HG02588 (cell line): ENCODE data around the gene EIF4H.
A peak's percentile ranks its signal among the peaks of the same experiment; 100 is the strongest.
"Not testable (repeated sequence)": the region's sequence is repeated elsewhere in the genome, so short reads cannot be mapped to it uniquely, and the experiment has no call there.

Source experiments
- ATAC-seq: cut with Tn5 transposase; IDR thresholded peaks from one replicate; pipeline ENCODE4 v1.9.1; 2021; ENCODE audit warnings: mild to moderate bottlenecking, moderate library complexity; ENCODE audit not compliant: unreplicated experiment

The EIF4H gene

DNA sequence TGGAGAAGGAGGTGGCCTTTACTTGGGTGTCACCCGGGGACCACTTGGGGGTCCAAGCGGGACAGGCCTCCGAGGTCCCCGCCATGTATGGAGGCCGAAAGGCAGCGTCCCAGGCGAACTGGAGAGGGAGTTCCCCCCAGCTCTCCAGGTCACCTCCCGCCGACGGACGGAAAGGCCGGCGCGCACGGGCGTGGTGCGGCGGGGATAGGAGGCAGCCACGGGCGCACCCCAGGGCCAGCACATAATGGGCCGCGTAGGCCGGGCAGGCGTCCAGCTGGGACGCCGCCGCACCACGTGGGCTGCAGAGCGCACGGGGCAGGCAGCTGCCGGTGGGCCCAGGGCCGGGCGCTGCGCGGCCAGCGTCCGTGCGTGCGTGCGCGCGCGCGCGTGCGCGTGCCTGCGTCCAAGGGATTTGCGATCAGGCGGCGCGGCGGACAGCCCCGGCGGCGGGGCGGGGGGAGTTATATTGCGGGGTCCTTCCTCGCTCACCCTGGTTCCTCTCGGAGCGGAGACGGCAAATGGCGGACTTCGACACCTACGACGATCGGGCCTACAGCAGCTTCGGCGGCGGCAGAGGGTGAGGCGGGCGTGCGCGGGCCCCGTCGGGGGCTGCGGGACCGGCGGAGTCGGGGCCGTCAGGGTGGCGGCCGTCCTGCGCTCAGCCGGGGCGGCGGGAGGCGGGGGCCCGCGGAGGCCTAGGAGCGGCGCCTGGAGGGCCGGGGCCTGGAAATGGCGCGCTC lies at the start of gene EIF4H:
EIF4H (plus strand) TSS at position 491 of the 740 bp plus-strand sequence; CDS start at position 519, 28 bp downstream.
- ATAC-seq = peak; percentile 82

DNA sequence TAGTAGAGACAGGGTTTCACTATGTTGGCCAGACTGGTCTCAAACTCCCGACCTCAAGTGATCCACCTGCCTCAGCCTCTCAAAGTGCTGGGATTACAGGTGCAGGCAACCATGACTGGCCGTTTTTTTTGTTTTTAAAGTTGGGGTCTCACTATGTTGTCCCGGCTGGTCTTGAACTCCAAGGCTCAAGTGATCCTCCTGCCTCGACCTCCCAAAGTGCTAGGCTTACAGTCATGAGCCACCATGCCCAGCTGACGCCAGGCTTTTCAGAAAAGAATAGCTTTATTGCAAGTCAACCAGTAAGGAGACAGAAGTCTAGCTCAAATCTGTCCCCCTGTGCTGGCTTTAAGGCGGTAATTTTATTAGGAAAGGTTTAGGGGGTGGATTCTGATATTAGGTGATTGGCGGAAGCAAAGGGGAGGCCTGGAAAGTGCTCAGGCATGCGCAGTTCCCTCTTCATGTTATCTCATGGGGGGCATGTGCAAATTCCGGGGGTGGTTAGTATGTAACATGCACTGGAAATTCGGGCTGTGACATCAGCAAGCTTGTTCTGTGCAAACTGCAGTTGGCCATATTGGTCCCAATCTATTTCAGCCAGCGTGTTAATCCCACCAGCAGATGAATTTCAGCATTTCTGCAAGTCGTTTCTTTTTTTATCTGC lies 47.8 kb upstream of the EIF4H start:
- ATAC-seq = no peak

DNA sequence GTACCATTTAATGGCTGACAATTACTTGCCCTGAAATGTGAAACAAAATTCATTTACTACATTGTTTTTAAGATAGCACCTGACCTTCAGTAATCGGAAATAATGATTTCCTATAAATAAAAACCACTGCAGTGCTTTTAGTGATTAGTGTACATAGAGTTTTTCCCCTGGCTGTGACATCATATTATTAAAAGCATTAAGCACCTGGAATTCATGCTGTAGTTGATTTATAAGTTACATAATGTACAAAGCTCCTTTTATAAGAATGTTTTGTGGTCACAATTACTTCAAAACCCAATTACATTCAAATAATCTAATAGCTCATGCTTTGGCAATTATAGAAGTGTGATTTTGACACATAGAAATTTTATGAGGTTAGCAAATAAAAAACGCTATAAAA lies 44.3 kb upstream of the EIF4H start:
- ATAC-seq = no peak

DNA sequence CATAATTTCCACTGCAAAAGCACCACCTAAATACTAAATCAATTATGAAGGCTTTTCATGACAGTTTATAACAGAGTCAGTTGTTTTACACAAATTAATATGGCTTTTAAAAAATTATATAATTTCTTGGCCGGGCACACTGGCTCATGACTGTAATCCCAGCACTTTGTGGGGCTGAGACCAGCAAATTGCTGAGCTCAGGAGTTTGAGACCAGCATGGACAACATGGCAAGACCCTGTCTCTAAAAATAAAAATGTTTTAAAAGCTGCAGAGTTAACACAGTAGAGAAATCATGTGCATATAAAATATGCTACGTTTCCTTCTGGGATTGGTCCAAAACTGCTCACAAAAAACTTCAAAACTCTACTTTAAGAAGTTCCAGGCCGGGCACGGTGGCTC lies 43.6 kb upstream of the EIF4H start:
- ATAC-seq = no peak

DNA sequence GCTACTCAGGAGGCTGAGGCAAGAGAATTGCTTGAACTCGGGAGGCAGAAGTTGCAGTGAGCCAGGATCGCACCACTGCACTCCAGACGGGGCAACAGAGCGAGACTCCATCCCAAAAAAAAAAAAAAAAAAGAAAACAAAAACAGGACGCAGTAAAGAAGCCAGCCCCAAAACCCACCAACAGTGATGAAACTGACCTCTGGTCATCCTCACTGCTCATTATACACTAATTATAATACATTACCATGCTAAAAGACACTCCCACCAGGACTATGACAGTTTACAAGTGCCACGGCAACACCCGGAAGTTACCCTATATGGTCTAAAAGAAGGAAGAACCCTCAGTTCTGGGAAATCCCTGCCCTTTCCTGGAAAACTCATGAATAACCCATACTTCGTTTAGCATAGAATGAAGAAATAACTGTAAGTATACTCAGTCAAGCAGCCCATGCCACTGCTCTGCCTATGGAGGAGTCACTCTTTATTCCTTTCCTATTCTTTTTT lies 40.0 kb upstream of the EIF4H start:
- ATAC-seq = no peak

DNA sequence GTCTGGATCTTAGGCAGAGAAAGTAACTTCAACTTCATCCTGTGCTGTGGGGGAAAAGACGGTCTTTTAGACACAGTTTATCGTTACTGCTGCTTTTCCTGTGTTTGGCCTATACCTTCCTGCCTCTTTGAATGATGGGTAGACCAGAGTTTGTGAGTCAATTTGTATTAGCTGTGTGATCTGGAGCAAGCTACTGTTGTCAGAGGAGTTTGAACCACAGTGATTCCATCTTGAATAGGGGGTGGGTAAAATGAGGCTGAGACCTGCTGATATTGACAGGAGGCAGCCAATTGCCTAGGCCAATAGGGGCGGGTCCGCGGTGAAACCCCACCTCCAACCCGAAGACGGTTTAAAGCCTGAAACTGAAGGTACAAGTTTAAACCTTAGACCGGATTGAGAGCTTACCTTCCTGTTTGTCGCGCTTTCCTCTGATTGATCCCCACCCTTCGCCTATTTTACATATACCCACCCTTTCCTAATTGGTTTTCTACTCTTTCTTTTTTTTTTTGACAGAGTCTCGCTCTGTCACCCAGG lies 35.8 kb upstream of the EIF4H start:
- ATAC-seq = no peak

DNA sequence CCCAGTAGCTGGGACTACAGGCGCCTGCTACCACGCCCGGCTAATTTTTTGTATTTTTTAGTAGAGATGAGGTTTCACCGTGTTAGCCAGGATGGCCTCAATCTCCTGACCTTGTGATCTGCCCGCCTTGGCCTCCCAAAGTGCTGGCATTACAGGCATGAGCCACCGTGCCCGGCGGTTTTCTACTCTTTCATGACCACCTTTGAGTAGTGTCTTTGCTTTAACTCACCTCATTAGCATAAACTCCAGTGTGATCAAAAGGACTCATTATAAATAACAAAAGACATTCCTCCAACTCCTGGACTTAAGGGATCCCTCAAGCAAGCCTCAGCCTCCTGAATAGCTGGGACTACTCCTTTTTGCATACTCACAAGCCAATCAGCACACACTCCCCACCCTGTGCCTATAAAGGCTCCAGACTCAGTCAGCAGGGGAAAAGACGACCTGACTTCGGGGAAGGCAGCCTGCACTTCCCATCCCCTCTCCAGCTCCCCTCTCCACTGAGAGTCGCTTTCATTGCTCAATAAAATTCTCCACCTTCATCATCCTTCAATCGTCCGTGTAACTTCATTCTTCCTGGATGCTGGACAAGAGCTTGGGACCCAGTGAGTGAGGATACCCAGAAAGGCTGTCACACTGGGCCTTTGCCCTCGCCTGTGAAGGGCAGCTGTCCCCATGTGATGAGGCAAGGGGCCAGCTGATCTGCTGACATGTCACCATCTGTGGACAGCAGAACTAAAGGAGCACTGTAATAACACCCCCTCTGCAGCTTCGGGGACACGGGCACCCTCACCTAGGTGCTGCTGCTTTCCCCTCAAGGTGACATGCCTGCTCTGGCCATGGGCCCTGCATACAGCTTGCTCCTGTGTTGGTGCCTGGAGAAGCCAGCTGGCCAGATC lies 35.0 kb upstream of the EIF4H start:
- ATAC-seq = no peak

DNA sequence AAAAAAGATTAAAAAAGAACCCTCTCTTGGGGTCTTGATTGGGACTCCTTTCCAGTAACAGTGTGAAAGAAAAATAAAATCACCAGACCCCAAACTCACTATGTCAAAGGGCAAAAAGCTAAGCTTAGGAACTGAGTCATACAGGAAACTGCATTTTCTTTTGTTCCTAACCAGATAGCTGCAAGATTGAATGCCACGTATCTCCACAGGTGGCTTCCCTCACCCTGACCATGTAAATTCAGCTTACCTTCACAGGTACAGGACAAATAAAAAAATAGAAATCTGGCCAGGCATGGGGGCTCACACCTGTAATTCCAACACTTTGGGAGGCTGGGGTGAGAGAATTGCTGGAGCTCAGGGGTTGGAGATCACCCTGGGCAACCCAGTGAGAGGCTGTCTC lies 32.5 kb upstream of the EIF4H start:
- no peak for ATAC-seq

DNA sequence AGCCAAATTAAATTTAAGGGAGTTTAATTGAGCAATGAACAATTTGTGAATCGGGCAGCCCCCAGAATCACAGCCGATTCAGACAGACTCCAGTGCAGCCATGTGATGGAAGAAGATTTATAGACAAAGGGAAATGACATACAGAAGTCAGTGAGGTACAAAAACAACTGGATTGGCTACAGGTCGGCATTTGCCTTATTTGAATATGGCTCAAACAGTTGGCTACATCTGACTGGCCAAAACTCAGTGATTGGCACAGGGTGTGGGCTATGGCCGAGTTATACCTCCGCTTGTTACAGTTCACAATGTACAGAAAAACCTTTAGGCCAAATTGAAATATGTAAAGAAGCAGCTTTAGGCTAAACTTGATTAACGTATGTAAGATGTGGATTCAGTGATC lies 30.8 kb upstream of the EIF4H start:
- ATAC-seq = no peak

DNA sequence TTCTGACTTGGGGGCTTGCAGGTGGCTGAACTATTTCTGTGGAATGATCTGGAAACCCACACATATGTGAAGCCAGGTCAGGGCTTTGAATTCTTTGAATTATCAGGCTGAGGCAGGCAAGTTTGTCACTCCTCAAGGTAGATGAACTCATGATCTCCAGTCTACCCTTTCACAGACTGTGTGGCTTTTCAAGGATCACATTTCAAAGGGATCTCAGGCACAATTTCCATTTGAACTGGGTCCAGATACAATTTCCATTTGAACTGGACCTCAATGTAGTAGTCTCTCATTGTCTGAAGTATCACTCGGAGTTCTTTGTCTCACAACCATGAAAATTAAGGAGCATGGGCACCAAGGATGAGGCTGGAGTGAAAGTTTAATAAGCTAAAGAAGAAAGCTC lies 25.7 kb upstream of the EIF4H start:
- no peak for ATAC-seq

DNA sequence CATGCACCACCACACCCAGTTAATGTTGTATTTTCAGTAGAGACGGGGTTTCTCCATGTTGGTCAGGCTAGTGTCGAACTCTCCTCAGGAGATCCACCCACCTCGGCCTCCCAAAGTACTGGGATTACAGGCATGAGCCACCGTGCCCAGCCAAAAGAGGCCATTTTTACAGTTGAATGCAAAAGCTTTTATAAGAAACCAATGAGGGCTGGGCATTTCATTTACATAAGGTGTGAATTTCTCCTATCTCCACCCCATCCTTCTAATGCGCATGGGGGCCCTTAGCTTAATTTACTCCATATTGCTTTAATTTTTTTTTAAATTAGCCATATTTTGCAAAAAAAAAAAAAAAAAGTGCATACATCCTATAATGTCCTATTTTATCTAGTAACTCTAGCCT lies 25.1 kb upstream of the EIF4H start:
- ATAC-seq = no peak

DNA sequence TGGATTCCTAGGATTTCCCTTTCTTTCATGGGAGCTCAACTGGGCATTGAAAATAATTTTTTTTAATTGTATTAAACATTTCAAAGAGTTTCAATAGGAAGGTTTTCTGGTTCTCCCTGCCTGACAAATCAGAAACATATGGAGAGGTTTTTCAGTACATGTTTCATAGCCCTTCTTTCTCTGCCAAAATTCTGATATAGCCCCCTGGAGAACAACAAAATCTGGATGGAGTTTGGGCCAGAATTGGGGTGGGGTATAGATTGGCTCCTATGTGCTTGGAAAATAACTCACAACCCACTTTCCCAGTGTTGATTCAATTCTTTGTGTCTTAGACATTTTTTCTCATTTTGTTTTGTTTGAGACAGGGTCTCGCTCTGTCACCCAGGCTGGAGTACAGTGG lies 24.6 kb upstream of the EIF4H start:
- no peak for ATAC-seq

DNA sequence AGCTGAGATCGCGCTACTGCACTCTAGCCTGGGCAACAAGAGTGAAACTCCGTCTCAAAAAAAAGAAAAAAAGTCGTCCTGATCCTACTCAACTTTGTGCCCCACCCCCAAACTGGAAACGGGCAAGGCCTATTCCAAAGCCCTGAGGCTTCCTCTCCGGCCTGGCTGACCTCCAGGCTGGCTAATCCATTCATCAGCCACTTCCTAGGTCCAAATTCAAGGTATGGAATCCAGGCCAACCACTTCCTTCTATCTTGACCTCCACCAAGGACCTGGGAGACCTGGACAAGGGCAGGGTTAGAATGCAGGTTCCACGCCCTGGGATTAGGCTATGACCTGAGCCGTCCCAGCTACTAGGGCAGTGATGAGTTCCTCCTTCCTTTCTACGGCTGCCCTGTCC lies 20.4 kb upstream of the EIF4H start:
- ATAC-seq = no peak

DNA sequence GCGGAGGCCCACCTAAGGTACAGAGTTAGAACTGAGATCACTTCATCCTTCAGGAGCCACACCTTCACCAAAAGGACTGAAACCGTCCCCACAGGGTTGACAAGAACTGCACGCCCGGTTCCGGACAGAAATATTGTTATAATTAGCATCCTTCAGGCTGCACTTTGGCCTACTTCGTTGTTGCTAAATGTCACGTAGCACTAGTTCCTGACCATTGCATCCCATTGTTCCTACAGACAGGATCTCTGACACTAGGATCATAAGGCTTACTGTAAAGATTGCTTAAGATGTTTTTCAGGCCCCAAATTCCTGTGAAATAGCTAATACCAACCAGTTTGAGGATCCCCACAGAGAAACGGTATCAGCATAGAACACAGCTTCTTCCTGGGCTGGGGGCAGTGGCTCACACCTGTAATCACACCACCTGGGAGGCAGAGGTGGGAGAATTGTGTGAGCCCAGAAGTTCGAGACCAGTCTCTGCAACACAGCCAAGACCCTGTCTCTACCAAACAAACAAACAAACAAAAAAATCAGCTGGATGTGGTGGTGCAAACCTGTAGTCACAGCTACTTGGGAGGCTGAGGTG lies 18.3 kb upstream of the EIF4H start:
- no peak for ATAC-seq

DNA sequence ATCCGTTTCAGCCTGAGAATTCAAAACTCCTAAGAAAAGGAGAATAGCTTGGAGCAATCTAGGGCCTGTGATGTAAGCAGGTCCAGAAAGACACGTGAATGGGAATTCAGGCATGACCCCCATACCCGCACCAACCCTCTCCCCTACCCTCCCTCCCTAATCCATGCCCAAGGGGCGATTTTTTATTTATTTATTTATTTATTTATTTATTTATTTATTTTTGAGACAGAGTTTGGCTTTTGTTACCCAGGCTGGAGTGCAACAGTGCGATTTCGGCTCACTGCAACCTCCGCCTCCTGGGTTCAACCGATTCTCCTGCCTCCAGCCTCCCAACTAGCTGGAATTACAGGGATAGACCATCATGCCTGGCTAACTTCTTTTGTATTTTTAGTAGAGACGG lies 16.6 kb upstream of the EIF4H start:
- no peak for ATAC-seq

DNA sequence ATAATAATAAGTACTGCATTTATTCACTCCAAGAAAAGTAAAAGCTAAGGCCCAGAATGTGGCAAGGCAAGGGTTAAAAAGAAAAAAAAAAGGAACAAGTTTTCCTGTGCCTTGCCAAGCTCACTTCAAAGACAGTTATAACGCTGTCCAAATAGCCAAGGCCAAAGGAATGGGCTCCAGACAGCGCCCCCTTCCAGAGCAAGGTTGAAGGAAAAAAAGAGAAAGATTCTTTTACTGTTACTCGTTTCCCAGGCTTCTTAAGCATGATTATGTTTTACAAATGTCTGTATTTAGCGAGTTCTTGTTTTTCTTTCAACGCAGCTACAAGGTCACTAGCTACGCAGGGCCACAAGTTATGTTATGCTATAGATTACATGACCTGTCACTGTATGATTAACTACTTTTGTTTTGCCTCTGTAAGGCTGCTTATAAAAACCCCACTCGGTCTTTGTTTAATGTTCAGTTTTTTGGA lies 9.1 kb upstream of the EIF4H start:
- ATAC-seq = no peak

DNA sequence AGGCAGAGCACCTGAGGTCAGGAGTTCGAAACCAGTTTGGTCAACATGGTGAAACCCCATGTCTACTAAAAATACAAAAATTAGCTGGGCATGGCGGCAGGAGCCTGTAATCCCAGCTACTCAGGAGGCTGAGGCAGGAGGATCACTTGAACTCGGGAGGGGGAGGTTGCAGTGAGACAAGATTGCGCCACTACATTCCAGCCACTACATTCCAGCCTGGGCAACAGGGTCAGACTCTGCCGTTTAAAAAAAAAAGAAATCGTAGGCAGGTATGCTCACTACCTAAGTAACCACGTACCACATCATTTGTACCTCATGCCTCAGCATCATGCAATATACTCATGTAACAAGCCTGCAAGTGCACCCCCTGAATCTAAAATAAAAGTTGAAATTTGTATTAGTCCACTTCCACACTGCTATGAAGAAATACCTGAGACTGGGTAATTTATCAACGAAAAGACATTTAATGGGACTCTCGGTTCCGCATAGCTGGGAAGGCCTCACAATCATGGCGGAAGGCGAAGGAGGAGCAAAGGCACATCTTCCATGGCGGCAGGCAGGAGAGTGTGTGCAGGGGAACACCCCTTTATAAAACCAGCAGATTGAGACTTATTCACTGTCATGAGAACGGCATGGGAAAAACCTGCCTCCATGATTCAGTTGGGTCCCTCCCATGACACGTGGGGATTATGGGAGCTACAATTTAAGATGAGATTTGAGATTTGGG lies 8.1 kb upstream of the EIF4H start:
- ATAC-seq = no peak

DNA sequence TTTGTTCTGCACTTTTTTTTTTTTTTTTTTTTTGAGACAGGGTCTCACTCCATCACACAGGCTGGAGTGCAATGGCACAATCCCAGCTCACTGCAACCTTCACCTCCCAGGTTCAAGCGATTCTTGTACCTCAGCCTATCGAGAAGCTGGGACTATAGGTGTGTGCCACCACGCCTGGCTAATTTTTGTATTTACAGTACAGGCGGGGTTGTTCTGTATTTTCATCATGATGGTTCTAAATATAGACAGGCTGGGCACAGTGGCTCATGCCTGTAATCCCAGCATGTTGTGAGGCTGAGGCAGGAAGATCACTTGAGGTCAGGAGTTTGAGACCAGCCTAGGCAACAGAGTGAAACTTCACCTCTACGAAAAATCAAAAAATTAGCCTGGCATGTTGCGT lies 6.8 kb upstream of the EIF4H start:
- not testable (repeated sequence) for ATAC-seq

DNA sequence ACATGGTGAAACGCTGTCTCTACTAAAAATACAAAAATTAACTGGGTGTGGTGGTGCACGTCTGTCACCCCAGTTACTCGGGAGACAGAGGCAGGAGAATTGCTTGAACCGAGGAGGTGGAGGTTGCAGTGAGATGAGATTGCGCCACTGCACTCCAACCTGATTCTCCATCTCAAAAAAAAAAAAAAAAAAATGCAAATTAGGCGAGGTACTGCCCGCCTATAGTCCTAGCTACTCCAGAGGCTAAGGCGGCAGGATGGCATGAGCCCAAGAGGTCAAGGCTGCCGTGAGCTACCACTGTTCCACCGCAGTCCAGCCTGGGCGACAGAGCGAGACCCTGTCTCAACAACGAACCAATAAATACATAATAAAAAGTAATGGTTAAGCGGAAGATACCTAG lies 1.1 kb upstream of the EIF4H start:
- ATAC-seq = no peak

DNA sequence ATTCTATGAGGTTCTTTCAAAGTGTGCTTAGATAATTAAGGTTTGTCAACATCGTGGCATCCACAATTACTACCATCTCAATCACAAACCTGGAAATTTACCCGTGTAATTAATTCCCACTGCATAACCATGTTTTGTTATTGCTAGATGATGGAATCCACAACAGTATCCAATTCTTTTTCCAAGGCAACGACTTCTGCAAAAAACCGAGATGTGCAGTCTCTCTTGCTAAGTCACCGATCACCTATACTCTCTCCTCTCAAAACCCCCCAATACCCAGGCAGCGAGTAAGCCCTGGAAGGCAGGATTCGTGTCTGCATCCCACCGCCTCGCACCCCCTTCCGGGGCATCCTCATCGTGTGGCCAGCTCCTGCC lies 678 bp upstream of the EIF4H start:
- no peak for ATAC-seq
